ENCODE measurements around the gene MICU1.
"Not testable (repeated sequence)": the region's sequence is repeated elsewhere in the genome, so short reads cannot be mapped to it uniquely, and the experiment has no call there.

Gene MICU1

DNA sequence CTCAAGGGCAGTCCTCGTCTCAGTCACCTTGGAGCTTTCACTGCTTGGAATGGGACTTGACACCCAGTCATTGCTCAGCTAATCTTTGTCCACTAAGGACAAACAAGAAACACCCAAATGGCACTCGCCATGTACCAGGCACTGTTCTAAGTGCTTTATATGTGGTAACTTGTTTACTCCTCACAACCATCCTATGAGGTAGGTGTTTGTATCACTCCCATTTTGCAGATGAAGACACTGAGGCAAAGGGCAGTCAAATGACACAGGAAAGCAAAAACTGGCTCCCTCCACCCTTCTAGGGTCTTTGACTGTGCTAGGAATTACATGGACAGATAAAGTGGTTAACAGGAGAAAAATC lies 295.8 kb downstream of the MICU1 start:
- no peak for ATAC-seq
- no peak for TF ChIP-seq ZC3H10 (CRISPR knock-in tag; IDR thresholded peaks at IDR 0.05)
- TF ChIP-seq TOX (CRISPR knock-in tag; IDR thresholded peaks at IDR 0.05; ENCODE audit: borderline replicate concordance), result no peak
- no peak for TF ChIP-seq PPARA (CRISPR knock-in tag; IDR thresholded peaks at IDR 0.05; ENCODE audit: borderline replicate concordance)
- no peak for TF ChIP-seq ZNF70 (CRISPR knock-in tag; IDR thresholded peaks at IDR 0.05)
- TF ChIP-seq SNAI2 (CRISPR knock-in tag; IDR thresholded peaks at IDR 0.05), result no peak
- TF ChIP-seq, protein P1, sequence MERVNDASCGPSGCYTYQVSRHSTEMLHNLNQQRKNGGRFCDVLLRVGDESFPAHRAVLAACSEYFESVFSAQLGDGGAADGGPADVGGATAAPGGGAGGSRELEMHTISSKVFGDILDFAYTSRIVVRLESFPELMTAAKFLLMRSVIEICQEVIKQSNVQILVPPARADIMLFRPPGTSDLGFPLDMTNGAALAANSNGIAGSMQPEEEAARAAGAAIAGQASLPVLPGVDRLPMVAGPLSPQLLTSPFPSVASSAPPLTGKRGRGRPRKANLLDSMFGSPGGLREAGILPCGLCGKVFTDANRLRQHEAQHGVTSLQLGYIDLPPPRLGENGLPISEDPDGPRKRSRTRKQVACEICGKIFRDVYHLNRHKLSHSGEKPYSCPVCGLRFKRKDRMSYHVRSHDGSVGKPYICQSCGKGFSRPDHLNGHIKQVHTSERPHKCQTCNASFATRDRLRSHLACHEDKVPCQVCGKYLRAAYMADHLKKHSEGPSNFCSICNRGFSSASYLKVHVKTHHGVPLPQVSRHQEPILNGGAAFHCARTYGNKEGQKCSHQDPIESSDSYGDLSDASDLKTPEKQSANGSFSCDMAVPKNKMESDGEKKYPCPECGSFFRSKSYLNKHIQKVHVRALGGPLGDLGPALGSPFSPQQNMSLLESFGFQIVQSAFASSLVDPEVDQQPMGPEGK (CRISPR knock-in tag; IDR thresholded peaks at IDR 0.05; ENCODE audit: borderline replicate concordance), result no peak
- no peak for TF ChIP-seq ISL1 (CRISPR knock-in tag; IDR thresholded peaks at IDR 0.05)
- TF ChIP-seq ZNF565 (CRISPR knock-in tag; conservative IDR thresholded peaks at IDR 0.05; ENCODE audit: low read depth), result no peak
- no peak for TF ChIP-seq ZFP3 (CRISPR knock-in tag; IDR thresholded peaks at IDR 0.05)
- no peak; the same call in 1 of the 2 replicates for TF ChIP-seq ESRRG (CRISPR knock-in tag; IDR thresholded peaks at IDR 0.05)
- TF ChIP-seq, protein P2, sequence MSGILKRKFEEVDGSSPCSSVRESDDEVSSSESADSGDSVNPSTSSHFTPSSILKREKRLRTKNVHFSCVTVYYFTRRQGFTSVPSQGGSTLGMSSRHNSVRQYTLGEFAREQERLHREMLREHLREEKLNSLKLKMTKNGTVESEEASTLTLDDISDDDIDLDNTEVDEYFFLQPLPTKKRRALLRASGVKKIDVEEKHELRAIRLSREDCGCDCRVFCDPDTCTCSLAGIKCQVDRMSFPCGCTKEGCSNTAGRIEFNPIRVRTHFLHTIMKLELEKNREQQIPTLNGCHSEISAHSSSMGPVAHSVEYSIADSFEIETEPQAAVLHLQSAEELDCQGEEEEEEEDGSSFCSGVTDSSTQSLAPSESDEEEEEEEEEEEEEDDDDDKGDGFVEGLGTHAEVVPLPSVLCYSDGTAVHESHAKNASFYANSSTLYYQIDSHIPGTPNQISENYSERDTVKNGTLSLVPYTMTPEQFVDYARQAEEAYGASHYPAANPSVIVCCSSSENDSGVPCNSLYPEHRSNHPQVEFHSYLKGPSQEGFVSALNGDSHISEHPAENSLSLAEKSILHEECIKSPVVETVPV (CRISPR knock-in tag; IDR thresholded peaks at IDR 0.05), result no peak
- TF ChIP-seq BACH2 (CRISPR knock-in tag; IDR thresholded peaks at IDR 0.05; ENCODE audit: borderline replicate concordance), result no peak

DNA sequence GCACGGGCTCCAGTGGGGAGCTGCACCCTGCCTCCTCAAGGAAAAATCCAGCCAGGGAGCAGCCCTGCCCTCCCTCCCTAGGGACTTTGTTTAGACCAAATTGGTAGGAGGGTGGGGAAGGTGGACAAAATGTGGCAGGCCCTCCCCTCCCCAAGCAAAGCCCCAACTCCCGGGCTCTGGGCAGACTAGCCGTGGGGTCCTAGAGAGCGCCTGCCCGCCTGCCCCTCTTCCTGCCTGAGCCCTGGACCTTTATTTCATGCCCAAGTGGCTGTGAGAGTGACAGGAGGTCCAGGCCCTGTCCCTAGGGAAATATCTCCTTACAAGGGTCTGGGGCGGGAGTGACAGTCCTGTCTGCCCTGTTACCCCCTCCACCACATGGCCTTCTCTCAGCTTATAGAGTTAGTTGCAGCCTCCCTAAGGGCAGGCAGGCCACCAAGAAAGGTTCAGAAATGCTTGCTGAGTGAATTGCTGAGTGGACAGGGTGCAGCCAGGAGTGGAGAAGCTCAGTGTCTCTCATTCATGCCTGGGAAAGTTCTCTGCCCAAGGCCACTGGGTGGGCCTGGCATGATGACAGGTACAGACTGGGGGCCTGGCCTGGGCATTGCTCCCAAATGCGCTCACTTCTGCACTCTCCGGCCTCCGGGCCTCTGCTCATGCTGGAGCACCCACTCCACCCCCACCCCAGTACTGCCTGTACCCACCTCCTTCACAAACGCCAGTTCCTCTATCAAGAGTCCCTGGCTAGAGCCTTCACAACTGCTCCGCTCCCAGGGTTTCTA lies 296.4 kb downstream of the MICU1 start:
- TF ChIP-seq GLIS3 (CRISPR knock-in tag; IDR thresholded peaks at IDR 0.05), result no peak
- TF ChIP-seq ZC3H10 (CRISPR knock-in tag; IDR thresholded peaks at IDR 0.05), result no peak
- no peak for TF ChIP-seq TCF4 (CRISPR knock-in tag; IDR thresholded peaks at IDR 0.05; ENCODE audit: borderline replicate concordance)
- TF ChIP-seq ISL1 (CRISPR knock-in tag; IDR thresholded peaks at IDR 0.05), result no peak
- no peak for TF ChIP-seq RARB (CRISPR knock-in tag; IDR thresholded peaks at IDR 0.05)
- TF ChIP-seq ZNF70 (CRISPR knock-in tag; IDR thresholded peaks at IDR 0.05), result no peak
- TF ChIP-seq, protein P3, sequence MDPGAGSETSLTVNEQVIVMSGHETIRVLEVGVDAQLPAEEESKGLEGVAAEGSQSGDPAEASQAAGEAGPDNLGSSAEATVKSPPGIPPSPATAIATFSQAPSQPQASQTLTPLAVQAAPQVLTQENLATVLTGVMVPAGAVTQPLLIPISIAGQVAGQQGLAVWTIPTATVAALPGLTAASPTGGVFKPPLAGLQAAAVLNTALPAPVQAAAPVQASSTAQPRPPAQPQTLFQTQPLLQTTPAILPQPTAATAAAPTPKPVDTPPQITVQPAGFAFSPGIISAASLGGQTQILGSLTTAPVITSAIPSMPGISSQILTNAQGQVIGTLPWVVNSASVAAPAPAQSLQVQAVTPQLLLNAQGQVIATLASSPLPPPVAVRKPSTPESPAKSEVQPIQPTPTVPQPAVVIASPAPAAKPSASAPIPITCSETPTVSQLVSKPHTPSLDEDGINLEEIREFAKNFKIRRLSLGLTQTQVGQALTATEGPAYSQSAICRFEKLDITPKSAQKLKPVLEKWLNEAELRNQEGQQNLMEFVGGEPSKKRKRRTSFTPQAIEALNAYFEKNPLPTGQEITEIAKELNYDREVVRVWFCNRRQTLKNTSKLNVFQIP (CRISPR knock-in tag; IDR thresholded peaks at IDR 0.05; ENCODE audit: borderline replicate concordance, low read depth), result no peak
- no peak for TF ChIP-seq OSR1 (CRISPR knock-in tag; IDR thresholded peaks at IDR 0.05)
- no peak for TF ChIP-seq SNAI2 (CRISPR knock-in tag; IDR thresholded peaks at IDR 0.05)
- no peak for TF ChIP-seq TOX (CRISPR knock-in tag; IDR thresholded peaks at IDR 0.05; ENCODE audit: borderline replicate concordance)
- TF ChIP-seq ZNF565 (CRISPR knock-in tag; conservative IDR thresholded peaks at IDR 0.05; ENCODE audit: low read depth), result no peak
- no peak for TF ChIP-seq ZFP30 (CRISPR knock-in tag; IDR thresholded peaks at IDR 0.05)
- ATAC-seq, result no peak

DNA sequence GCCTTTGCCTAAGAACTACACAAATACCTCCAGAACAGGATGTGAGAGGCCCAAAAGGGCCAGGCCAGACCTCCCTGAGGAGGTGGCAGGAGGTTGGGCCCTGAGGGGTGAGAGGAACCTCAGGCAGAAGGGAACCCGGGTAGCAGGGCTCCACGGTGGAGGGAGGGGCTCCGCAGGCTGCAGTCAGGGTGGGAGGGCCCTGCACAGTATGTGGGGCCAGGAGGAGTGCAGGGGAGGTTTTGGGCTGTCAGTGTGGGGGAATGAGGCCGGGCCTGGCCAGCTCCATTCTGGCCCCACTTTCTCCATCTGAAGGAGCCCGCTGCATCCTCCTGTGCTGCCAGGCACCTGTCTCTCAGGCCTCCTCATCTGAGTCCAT lies 297.1 kb downstream of the MICU1 start:
- ATAC-seq, result no peak
- TF ChIP-seq ZNF8 (CRISPR knock-in tag; IDR thresholded peaks at IDR 0.05) (no peak), ZNF70 (CRISPR knock-in tag; IDR thresholded peaks at IDR 0.05) (no peak)

DNA sequence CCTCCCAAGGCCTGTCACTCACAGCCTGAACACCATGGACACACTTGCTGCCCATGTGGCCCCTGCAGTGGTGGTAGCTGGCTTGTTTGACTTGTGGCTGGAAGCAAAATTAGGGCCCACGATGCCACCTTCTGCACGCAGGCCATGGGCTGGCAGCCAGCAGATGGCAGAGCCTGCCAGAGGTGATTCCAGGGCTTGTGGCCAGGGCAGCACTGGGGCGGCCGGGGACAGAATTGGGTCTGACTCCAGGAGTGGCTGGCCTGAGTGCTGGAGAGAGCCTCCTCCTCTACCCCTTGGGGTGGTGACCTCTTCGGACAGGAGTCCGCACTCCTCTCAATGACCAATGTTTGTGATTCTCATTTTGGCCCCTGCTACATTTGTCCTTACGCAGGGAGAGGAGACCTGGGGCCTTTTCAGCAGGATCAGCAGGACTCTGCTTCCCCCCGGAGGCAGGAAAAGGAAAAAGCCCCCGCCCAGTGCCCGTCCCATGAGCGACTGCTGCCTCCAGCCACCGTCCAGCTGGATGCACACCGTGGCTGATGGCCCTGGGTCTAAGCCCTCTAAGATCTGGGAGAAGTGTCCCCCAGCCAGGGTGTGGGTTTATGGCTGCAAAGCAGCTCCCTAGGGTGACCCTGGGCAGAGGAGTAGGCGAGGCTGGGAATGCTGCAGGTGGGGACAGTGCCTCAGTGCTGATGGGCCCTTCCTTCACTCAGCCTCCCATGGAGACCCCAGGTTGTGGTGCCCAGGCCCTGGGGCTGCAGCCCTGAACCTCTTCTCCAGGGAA lies 297.6 kb downstream of the MICU1 start:
- ATAC-seq, result peak; percentile 68
- no peak for TF ChIP-seq BACH2 (CRISPR knock-in tag; IDR thresholded peaks at IDR 0.05; ENCODE audit: borderline replicate concordance)
- 0 out of 2 replicates have a peak, but pooled peaks have one; percentile 39 for TF ChIP-seq ZFP3 (CRISPR knock-in tag; IDR thresholded peaks at IDR 0.05)
- TF ChIP-seq ESRRG (CRISPR knock-in tag; IDR thresholded peaks at IDR 0.05), result no peak
- TF ChIP-seq SNAI2 (CRISPR knock-in tag; IDR thresholded peaks at IDR 0.05), result peak; percentile 60; the same call in 1 of the 2 replicates

DNA sequence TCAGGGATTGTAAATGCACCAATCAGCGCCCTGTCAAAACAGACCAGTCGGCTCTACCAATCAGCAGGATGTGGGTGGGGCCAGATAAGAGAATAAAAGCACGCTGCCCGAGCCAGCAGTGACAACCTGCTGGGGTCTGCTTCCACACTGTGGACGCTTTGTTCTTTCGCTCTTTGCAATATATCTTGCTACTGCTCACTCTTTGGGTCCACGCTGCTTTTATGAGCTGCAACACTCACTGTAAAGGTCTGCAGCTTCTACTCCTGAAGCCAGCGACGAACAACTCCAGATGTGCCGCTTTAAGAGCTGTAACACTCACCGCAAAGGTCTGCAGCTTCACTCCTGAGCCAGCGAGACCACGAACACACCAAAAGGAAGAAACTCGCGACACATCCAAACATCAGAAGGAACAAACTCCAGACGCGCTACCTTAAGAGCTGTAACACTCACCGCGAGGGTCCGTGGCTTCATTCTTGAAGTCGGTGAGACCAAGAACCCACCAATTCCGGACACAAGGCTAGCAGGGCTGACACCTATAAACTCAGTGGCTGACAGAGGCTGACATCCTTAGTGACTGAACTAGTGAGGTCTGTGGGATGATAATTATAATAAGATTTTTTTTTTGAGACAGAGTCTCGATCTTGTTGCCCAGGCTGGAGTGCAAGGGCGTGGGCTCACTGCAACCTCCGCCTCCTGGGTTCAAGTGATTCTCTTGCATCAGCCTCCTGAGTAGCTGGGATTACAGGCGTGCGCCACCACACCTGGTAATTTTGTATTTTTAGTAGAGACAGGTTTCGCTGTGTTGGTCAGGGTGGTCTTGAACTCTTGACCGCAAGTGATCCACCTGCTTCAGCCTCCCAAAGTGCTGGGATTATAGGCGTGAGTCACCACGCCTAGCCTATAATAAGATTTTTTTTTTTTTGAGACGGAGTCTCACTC lies 298.9 kb downstream of the MICU1 start:
- not testable (repeated sequence) for ATAC-seq

DNA sequence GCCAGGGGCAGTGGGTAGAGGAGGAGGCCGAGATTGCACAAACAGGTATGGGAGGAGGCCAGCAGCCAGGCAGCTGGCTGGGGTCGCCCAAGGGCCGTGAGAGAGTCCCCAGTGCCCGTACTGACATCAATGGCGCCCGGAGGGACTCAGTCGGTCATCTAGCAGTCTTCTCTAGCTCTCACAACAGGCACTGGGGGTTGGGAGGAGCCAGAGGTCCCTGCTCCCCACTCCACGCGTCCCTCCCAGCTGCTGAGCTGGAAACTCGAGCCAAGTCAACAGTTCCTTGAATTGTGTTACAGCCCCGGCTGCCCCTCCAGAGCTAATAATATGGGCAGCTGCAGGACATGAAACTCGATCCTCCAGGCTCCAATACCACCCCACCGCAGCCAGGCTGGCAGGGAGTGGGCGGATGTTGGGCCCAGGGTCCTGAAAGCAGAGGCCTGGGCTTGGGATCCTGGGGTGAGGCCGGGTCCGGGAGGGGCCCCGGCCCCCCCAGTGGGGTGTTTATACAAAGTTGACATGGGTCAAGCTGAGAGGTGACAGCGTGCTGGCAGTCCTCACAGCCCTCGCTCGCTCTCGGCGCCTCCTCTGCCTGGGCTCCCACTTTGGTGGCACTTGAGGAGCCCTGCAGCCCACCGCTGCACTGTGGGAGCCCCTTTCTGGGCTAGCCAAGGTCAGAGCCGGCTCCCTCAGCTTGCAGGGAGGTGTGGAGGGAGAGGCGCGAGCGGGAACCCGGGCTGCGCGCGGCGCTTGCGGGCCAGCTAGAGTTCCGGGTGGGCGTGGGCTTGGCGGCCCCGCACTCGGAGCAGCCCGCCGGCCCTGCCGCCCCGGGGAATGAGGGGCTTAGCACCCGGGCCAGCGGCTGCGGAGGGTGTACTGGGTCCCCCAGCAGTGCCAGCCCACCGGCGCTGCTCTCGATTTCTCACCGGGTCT lies 300.4 kb downstream of the MICU1 start:
- ATAC-seq, result not testable (repeated sequence)
